Transverse colon (tissue), 4 donors: ENCODE measurements around the gene SENP6.

ENCODE experiments used
- EP300 ChIP-seq: sonication (generic); formaldehyde crosslinking; IDR thresholded peaks from one replicate; pipeline ENCODE4 v1.6.1; 2017; ENCODE audit warnings: antibody characterized with exemption, low read depth
- POLR2A ChIP-seq: fragments of 450-650 bp; IDR thresholded peaks from one replicate; pipeline ENCODE4 v1.6.1; 2016; ENCODE audit warnings: antibody characterized with exemption, mild to moderate bottlenecking, moderate library complexity
- POLR2AphosphoS5 ChIP-seq, 3 donors: sonication (generic); formaldehyde crosslinking; IDR thresholded peaks; one replicate each; pipeline ENCODE4 v1.6.1; 2016; ENCODE audit warnings: antibody characterized with exemption in 3 of 3
- TF ChIP-seq, protein P1 (sequence below), 5 experiments: fragments of 200-600 bp in 3 of 5; fragments of 450-650 bp in 2 of 5; sonication (generic) in 3 of 5; IDR thresholded peaks; 1 replicate in 2 of 5; 2 replicates in 3 of 5; pipeline ENCODE4 v1.5.1; 2016 to 2017; ENCODE audit warnings: antibody characterized with exemption in 5 of 5, inconsistent platforms in 3 of 5, mild to moderate bottlenecking in 2 of 5, moderate library complexity in 1 of 5

DNA sequence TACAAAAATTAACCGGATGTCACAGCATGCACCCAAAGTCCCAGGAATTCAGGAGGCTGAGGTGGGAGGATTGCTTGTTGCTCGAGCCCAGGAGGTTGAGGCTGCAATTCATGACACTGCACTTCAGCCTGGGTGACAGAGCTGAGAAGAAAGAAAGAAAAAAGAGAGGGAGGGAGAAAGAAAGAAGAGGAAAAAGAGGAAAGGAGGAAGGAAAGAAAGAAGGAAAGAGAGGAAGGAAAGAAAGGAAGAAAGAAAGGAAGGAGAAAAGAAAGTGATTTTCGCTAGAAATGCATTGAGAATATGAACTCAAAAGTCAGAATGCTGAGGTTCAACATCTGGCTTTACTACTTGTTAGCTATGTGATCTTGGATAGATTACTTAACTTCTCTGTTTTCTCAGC is 6.6 kb downstream of the SENP6 start:
- TF ChIP-seq POLR2A: no peak
- TF ChIP-seq, protein P1, sequence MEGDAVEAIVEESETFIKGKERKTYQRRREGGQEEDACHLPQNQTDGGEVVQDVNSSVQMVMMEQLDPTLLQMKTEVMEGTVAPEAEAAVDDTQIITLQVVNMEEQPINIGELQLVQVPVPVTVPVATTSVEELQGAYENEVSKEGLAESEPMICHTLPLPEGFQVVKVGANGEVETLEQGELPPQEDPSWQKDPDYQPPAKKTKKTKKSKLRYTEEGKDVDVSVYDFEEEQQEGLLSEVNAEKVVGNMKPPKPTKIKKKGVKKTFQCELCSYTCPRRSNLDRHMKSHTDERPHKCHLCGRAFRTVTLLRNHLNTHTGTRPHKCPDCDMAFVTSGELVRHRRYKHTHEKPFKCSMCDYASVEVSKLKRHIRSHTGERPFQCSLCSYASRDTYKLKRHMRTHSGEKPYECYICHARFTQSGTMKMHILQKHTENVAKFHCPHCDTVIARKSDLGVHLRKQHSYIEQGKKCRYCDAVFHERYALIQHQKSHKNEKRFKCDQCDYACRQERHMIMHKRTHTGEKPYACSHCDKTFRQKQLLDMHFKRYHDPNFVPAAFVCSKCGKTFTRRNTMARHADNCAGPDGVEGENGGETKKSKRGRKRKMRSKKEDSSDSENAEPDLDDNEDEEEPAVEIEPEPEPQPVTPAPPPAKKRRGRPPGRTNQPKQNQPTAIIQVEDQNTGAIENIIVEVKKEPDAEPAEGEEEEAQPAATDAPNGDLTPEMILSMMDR (IDR thresholded peaks at IDR 0.05): no peak
- TF ChIP-seq EP300: no peak
- TF ChIP-seq POLR2AphosphoS5 (IDR thresholded peaks at IDR 0.05): no peak
